Loucy (cell line): ENCODE measurements around the gene WNT9A.

ENCODE experiments used
- H2AFZ ChIP-seq: fragments of 200-600 bp; sonication (generic); 2 replicates; pipeline ENCODE4 v1.6.0; 2016; ENCODE audit warnings: antibody characterized with exemption, mild to moderate bottlenecking, low read length, moderate library complexity
- H3F3A ChIP-seq: fragments of 200-600 bp; 2 replicates; pipeline ENCODE4 v1.6.0; 2016; ENCODE audit warnings: antibody characterized with exemption, low read depth, mild to moderate bottlenecking
- H3K27me3 ChIP-seq: fragments of 200-600 bp; sonication (generic); 2 replicates; pipeline ENCODE4 v1.6.1; 2014; ENCODE audit warnings: low read length, mild to moderate bottlenecking; ENCODE audit not compliant: insufficient read depth, poor library complexity, severe bottlenecking
- H3K36me3 ChIP-seq: fragments of 200-600 bp; sonication (generic); 2 replicates; pipeline ENCODE4 v1.6.1; 2016; ENCODE audit warnings: low read length; ENCODE audit not compliant: insufficient read depth
- H3K4me1 ChIP-seq: fragments of 200-600 bp; sonication (generic); 2 replicates; pipeline ENCODE4 v1.5.1; 2014; ENCODE audit warnings: low read length, mild to moderate bottlenecking; ENCODE audit not compliant: insufficient read depth, poor library complexity, severe bottlenecking
- H3K4me2 ChIP-seq: fragments of 200-600 bp; sonication (generic); 2 replicates; pipeline ENCODE4 v1.6.0; 2014; ENCODE audit warnings: antibody characterized with exemption, low read length, low read depth, mild to moderate bottlenecking; ENCODE audit not compliant: poor library complexity, severe bottlenecking
- H3K4me3 ChIP-seq: fragments of 200-600 bp; sonication (generic); 2 replicates; pipeline ENCODE4 v1.5.1; 2014; ENCODE audit warnings: low read length, mild to moderate bottlenecking, mixed read lengths; ENCODE audit not compliant: poor library complexity, severe bottlenecking
- H3K79me2 ChIP-seq: fragments of 200-600 bp; sonication (generic); 2 replicates; pipeline ENCODE4 v1.6.1; 2014; ENCODE audit warnings: low read length; ENCODE audit not compliant: insufficient read depth
- H3K9ac ChIP-seq: fragments of 200-600 bp; sonication (generic); 2 replicates; pipeline ENCODE4 v1.6.0; 2014; ENCODE audit warnings: mild to moderate bottlenecking, low read depth, low read length, moderate library complexity; ENCODE audit not compliant: poor library complexity, severe bottlenecking
- H3K9me2 ChIP-seq: fragments of 200-600 bp; sonication (generic); replicated peaks from 2 replicates; pipeline ENCODE4 v1.6.1; 2016; ENCODE audit warnings: low read depth, low read length, mixed read lengths
- H3K9me3 ChIP-seq: fragments of 200-600 bp; sonication (generic); 2 replicates; pipeline ENCODE4 v1.6.1; 2014; ENCODE audit warnings: mild to moderate bottlenecking, antibody characterized with exemption, low read length, low read depth; ENCODE audit not compliant: insufficient read depth
- H4K20me1 ChIP-seq: fragments of 200-600 bp; sonication (generic); 2 replicates; pipeline ENCODE4 v1.6.0; 2014; ENCODE audit warnings: antibody characterized with exemption, low read length, mild to moderate bottlenecking; ENCODE audit not compliant: insufficient read depth, poor library complexity, severe bottlenecking
- EZH2phosphoT487 ChIP-seq: fragments of 200-600 bp; IDR thresholded peaks from 2 replicates; pipeline ENCODE4 v1.6.1; 2018; ENCODE audit warnings: antibody characterized with exemption, mild to moderate bottlenecking, moderate library complexity, borderline replicate concordance
- TF ChIP-seq, protein P1 (sequence below): fragments of 200-600 bp; sonication (generic); conservative IDR thresholded peaks from 2 replicates; pipeline ENCODE4 v1.5.1; 2014; ENCODE audit warnings: mild to moderate bottlenecking, antibody characterized with exemption, low read length

The WNT9A gene, protein sequence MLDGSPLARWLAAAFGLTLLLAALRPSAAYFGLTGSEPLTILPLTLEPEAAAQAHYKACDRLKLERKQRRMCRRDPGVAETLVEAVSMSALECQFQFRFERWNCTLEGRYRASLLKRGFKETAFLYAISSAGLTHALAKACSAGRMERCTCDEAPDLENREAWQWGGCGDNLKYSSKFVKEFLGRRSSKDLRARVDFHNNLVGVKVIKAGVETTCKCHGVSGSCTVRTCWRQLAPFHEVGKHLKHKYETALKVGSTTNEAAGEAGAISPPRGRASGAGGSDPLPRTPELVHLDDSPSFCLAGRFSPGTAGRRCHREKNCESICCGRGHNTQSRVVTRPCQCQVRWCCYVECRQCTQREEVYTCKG

DNA sequence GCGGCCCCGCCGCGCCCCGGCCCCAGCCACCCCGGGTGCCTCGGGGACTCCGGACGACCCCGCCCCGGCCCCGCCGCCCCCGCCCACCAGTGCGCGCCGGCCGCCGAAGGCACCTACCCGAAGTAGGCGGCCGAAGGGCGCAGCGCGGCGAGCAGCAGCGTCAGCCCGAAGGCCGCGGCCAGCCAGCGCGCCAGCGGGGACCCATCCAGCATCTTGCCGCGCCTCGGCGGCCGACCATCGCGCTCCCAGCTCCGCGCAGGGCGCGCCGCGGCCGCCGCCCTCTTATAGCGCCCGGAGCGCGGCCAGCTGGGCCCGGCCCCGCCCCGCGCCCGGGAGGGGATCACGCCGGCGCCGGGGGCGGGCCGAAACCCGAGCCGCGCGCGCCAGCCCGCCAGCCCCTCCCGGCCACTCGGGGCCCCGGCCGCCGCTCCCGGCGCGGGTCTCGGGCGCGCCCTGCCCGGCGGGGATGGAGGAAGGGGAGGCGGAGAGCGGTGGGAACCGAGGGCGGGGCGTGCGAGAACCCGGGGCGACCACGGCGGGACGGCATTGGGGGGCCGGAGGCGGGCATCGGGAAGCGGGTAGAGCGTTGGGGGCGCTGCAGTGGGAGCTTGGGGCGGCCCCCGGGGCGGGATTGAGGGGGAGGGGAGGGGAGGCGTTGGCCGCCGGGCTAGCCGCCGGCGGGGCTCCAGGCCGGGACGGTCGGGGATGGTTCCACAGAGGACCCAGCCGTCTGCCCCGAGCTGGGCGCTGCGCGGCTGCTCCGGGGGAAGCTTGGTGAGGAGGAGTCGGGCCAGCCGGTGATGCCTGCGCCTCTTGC is at the start of gene WNT9A:
WNT9A (minus strand) TSS at position 257 of the 817 bp plus-strand sequence; CDS start at position 212, 45 bp downstream.
- Histone ChIP-seq H3K79me2 (no peaks in the 10 kb centered on the region), H2AFZ (peak within 1 kb of the TSS; percentile 55; the same call in 1 of the 2 replicates), H4K20me1 (no peaks in the 10 kb centered on the region), H3K9me2 (no peaks in the 10 kb centered on the region), H3K9ac (no peak within 1 kb of the TSS), H3F3A (no peaks in the 10 kb centered on the region), H3K4me1 (peaks cover 8% of the 10 kb centered on the region), H3K9me3 (no peaks in the 10 kb centered on the region), H3K27me3 (peaks cover 9% of the 10 kb centered on the region), H3K4me2 (peak within 1 kb of the TSS; percentile 81), H3K36me3 (no peaks in the 10 kb centered on the region), H3K4me3 (peak within 1 kb of the TSS; percentile 56)
- TF ChIP-seq, protein P1, sequence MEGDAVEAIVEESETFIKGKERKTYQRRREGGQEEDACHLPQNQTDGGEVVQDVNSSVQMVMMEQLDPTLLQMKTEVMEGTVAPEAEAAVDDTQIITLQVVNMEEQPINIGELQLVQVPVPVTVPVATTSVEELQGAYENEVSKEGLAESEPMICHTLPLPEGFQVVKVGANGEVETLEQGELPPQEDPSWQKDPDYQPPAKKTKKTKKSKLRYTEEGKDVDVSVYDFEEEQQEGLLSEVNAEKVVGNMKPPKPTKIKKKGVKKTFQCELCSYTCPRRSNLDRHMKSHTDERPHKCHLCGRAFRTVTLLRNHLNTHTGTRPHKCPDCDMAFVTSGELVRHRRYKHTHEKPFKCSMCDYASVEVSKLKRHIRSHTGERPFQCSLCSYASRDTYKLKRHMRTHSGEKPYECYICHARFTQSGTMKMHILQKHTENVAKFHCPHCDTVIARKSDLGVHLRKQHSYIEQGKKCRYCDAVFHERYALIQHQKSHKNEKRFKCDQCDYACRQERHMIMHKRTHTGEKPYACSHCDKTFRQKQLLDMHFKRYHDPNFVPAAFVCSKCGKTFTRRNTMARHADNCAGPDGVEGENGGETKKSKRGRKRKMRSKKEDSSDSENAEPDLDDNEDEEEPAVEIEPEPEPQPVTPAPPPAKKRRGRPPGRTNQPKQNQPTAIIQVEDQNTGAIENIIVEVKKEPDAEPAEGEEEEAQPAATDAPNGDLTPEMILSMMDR, result no peak
- TF ChIP-seq EZH2phosphoT487, result no peak

DNA sequence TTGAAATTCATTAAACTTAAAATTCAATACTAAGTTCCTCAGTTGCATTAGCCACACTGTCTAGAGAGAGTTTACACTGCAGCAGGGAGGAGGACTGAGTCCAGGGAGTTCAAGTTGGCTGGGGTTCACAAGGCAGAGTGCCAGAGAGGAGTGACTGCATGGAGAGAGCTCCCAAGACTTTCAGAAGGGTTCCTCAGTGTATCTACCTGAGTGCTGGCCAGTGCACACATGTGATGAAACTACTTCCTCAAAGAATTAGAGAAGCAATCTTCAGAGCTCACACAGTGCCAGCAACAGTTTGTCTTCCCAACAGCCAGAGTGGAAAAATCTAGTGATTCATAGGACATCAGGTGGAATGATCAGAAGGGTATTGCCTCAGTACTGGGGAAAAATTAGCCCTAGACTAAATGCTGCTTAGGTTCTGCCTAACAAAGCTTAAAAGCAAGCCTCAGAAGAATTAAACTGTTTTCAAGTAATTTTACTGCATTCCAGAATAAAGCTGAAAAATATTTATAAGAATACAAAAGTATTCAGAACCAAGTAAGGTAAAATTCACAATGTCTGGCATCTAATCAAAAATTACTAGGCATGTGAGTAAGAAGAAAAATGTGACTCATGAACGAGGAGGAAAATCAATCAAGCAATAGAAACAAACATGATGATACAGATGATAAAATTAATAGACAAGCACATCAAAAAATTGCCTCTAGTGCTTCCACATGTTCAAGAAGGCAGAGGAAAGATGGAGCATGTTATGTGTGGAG is 48.6 kb upstream of the WNT9A start:
- H3K79me2 ChIP-seq, result no peaks in the 10 kb centered on the region
- H3K4me1 ChIP-seq, result no peaks in the 10 kb centered on the region
- H3K36me3 ChIP-seq, result no peaks in the 10 kb centered on the region
- H3K9me3 ChIP-seq, result peaks cover 11% of the 10 kb centered on the region; the same call in 1 of the 2 replicates
- no peaks in the 10 kb centered on the region for H3K9me2 ChIP-seq
- H4K20me1 ChIP-seq, result no peaks in the 10 kb centered on the region
- no peaks in the 10 kb centered on the region for H3F3A ChIP-seq
- H3K27me3 ChIP-seq, result no peaks in the 10 kb centered on the region
- no peak overlapping the region for H3K4me3 ChIP-seq
- H3K9ac ChIP-seq, result no peak overlapping the region
- no peak overlapping the region for H3K4me2 ChIP-seq
- TF ChIP-seq EZH2phosphoT487, result no peak
- TF ChIP-seq, protein P1, result no peak
- H2AFZ ChIP-seq, result no peak overlapping the region

DNA sequence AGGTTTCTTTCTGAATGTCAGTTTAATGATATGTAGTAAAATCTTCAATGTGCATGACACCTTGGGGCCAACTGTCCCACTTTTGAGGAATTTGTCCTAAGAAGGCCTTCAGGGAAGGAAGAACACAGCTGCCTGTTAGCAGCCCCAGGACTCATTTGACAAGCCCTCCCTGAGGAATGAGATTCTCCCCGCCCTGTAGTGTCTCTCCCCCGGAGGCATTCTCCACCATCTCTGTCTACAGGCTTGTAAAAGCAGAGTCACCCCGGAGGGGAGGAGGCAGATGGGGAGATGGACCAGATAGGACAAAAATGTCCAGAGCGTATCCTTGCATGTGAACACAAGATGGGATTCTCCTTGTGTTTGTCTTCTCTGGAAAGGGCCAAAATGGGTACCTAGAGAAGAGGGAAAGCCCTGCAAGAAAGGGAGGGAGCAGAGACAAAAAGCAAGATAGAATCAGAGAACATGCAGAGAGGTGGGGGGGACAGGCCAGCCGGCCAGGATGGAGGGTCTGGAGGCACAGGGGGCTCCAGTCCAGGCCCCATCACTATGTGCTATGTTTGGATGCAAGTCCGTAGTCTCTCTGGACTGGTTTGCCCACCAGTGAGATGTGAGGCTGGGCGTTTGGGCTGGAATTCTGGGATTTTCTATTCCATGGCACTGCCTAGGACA is 47.0 kb upstream of the WNT9A start:
- Histone ChIP-seq H3K4me1 (no peaks in the 10 kb centered on the region), H3K9me2 (no peaks in the 10 kb centered on the region), H2AFZ (no peak overlapping the region), H3F3A (no peaks in the 10 kb centered on the region), H3K79me2 (no peaks in the 10 kb centered on the region), H3K27me3 (no peaks in the 10 kb centered on the region), H4K20me1 (no peaks in the 10 kb centered on the region), H3K9me3 (peaks cover 11% of the 10 kb centered on the region; the same call in 1 of the 2 replicates), H3K4me3 (no peak overlapping the region), H3K9ac (no peak overlapping the region), H3K36me3 (no peaks in the 10 kb centered on the region), H3K4me2 (no peak overlapping the region)
- TF ChIP-seq EZH2phosphoT487, result no peak
